Osteoblast (primary cell): ENCODE data around the gene DTNB. TPM values are rescaled to one million over a fixed set of nuclear protein-coding genes. Genes with fewer than 3 reads are reported as not detected.

ENCODE experiments used
- DNase-seq: peaks from one replicate; pipeline ENCODE4 v3.0.0; 2011; ENCODE audit warnings: low spot score, mixed read lengths; ENCODE audit not compliant: insufficient read length; ENCODE audit errors: missing footprints
- H2AFZ ChIP-seq: 2 replicates; pipeline ENCODE4 v1.6.0; 2011; ENCODE audit warnings: mild to moderate bottlenecking, low read length
- H3K27ac ChIP-seq: 2 replicates; pipeline ENCODE4 v1.5.1; 2011; ENCODE audit warnings: mild to moderate bottlenecking, low read depth, low read length, moderate library complexity
- H3K27me3 ChIP-seq: 2 replicates; pipeline ENCODE4 v1.6.0; 2012; ENCODE audit warnings: mild to moderate bottlenecking, control low read depth, inconsistent platforms, low read length, moderate library complexity; ENCODE audit not compliant: insufficient read depth
- H3K36me3 ChIP-seq: 2 replicates; pipeline ENCODE4 v1.5.1; 2011; ENCODE audit warnings: mild to moderate bottlenecking, low read length, control low read depth, moderate library complexity; ENCODE audit not compliant: insufficient read depth
- H3K4me1 ChIP-seq: 2 replicates; pipeline ENCODE4 v1.5.1; 2011; ENCODE audit warnings: mild to moderate bottlenecking, low read length, control low read depth, moderate library complexity; ENCODE audit not compliant: insufficient read depth
- H3K4me2 ChIP-seq: 2 replicates; pipeline ENCODE4 v1.6.0; 2011; ENCODE audit warnings: mild to moderate bottlenecking, low read length; ENCODE audit not compliant: insufficient read depth
- H3K4me3 ChIP-seq: fragments of 200-600 bp; sonication (generic); 3 replicates; pipeline ENCODE4 v1.5.1; 2012; ENCODE audit warnings: mild to moderate bottlenecking, low read length, inconsistent platforms; ENCODE audit not compliant: insufficient read depth
- H3K79me2 ChIP-seq: 2 replicates; pipeline ENCODE4 v1.6.0; 2012; ENCODE audit warnings: mild to moderate bottlenecking, low read length, control low read depth, inconsistent platforms; ENCODE audit not compliant: insufficient read depth
- H3K9me3 ChIP-seq: 2 replicates; pipeline ENCODE4 v1.5.1; 2011; ENCODE audit warnings: low read depth, low read length, control low read depth
- H4K20me1 ChIP-seq: 2 replicates; pipeline ENCODE4 v1.6.0; 2012; ENCODE audit warnings: mild to moderate bottlenecking, low read length, control low read depth; ENCODE audit not compliant: insufficient read depth
- total RNA-seq: library from RNA; depleted of rRNA; stranded (reverse); fragments of >200 nt; gene quantifications from 2 replicates; pipeline ENCODE4 v1.2.3, GENCODE V29; 2012
- TF ChIP-seq, protein P1 (sequence below): IDR thresholded peaks from 2 replicates; pipeline ENCODE4 v1.5.1; 2011; ENCODE audit warnings: mild to moderate bottlenecking, low read depth, low read length, moderate library complexity; ENCODE audit errors: extremely low read depth

The DTNB gene
- total RNA-seq, 1 donor = 9.8 TPM

DNA sequence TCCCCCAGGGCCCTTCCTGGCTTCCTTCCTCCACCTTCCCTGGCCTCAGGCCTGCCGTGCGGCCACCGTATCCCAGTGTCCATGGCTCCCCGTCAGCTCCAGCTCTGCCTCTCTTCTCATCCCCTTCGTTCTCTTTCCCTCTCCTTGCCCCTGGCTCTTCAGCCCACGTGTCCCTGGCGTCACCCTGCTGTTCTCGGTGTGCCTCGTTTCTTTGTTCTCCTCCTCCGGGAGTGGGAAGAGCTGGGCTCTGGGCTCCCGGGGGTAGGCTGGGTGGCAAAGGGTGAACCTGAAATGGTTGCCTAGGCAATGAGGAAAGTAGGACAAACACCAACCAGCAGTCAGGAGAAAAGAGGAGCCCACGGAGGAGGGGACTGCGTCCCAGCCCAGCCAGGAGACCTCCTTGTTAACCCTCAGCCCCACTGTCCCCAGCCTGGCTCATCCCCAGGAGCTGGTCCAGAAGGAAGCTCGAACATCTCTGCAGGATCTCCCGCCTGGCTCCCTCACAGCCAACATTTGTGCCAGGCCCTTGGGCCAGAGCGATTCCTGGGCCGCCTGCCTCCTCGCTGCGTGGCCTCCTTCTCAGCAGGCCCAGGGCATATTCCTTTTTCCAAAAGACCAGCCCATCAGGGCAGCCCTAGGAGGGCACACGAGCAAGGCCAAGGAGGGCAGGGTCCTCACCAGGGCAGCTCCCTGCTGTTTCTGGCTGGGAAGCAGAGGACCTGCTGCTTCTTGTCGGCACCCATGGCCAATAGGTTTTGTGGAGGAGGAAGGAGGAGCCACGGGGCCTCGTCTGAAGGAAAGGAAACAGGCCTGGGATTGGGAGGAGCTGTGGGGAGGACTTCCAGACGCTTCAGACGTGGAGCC, 300.7 kb downstream of the DTNB start:
- Histone ChIP-seq H3K4me2 (no peak overlapping the region), H3K4me1 (peaks cover 9% of the 10 kb centered on the region), H3K27ac (no peak overlapping the region), H3K36me3 (no peaks in the 10 kb centered on the region), H3K27me3 (no peaks in the 10 kb centered on the region), H3K4me3 (no peak overlapping the region), H4K20me1 (no peaks in the 10 kb centered on the region), H3K9me3 (no peaks in the 10 kb centered on the region), H2AFZ (no peak overlapping the region), H3K79me2 (no peaks in the 10 kb centered on the region)
- TF ChIP-seq, protein P1, sequence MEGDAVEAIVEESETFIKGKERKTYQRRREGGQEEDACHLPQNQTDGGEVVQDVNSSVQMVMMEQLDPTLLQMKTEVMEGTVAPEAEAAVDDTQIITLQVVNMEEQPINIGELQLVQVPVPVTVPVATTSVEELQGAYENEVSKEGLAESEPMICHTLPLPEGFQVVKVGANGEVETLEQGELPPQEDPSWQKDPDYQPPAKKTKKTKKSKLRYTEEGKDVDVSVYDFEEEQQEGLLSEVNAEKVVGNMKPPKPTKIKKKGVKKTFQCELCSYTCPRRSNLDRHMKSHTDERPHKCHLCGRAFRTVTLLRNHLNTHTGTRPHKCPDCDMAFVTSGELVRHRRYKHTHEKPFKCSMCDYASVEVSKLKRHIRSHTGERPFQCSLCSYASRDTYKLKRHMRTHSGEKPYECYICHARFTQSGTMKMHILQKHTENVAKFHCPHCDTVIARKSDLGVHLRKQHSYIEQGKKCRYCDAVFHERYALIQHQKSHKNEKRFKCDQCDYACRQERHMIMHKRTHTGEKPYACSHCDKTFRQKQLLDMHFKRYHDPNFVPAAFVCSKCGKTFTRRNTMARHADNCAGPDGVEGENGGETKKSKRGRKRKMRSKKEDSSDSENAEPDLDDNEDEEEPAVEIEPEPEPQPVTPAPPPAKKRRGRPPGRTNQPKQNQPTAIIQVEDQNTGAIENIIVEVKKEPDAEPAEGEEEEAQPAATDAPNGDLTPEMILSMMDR = no peak
- DNase-seq = no peak

DNA sequence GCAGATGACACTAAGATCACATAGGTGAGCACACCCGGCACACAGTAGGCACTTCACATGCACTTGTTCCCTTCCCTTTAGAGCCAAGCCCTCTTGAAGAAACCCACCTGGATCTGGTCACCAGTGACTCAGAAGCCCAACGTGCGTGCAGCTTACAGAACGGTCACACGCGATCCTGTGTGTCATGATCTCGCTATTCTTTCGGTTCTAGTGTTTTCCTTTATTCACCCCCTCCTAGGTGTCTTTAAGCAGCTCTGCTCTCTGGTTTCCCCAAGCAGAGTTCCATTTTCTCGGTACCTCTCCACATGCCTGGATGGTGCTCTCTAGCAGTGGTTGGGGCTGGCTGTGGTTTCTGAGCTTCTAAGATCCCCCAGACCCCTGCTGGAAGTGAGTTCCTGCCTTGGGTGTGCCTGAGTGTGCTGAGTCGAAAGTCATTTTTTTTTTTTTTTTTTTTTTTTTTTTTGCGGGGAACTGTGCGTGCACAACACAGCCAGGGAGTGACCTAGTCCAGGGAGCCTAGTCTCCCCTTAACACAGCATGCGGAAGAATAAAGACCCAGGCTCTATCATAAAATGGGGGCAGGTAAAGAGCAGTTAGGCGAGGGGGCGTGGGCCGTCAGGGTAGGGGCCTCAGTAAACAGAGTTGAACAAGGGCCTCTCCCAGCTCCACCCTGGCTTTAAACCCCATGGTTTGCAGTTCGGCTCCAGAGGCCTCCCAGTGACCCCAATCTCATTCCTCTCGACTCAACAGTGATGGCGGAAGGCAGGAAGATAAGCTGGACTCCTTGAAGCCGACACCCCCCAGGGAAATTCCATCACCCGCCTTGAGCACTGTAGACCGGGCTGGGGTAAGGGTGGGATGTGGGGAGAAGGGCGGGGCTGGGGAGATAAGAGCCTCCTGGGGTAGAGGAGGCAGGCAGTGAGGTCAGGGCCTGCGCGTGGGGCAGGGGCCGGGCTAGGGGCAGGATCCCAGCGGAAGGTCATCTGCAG, 301.8 kb downstream of the DTNB start:
- TF ChIP-seq, protein P1 = no peak
- Histone ChIP-seq H2AFZ (no peak overlapping the region), H3K79me2 (no peaks in the 10 kb centered on the region), H4K20me1 (no peaks in the 10 kb centered on the region), H3K27ac (no peak overlapping the region), H3K4me2 (no peak overlapping the region), H3K27me3 (no peaks in the 10 kb centered on the region), H3K9me3 (no peaks in the 10 kb centered on the region), H3K4me1 (peaks cover 3% of the 10 kb centered on the region), H3K4me3 (no peak overlapping the region), H3K36me3 (no peaks in the 10 kb centered on the region)
- no peak for DNase-seq

DNA sequence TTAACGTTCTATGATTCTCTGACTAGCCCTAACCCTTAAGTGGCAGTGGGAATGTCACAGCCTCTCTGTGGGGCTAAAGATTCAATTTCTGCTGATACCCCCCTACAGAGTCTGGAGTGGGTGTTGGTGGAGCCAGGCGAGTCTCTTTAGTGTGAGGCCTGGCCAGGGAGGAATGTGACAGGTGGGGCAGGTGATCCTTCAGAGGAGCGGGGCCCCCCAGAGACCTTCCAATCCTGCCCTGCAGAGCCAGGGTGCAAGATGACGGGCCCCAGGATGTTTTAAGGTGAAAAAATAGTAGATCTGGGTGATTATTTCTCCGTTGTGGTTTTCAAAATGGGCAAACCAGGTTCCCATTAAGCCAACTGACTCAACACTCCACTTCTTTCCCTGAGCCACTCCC, 303.5 kb downstream of the DTNB start:
- Histone ChIP-seq H3K27me3 (no peaks in the 10 kb centered on the region), H3K79me2 (no peaks in the 10 kb centered on the region), H2AFZ (no peak overlapping the region), H3K4me1 (no peaks in the 10 kb centered on the region), H3K27ac (no peak overlapping the region), H4K20me1 (no peaks in the 10 kb centered on the region), H3K4me3 (no peak overlapping the region), H3K4me2 (no peak overlapping the region), H3K36me3 (no peaks in the 10 kb centered on the region), H3K9me3 (no peaks in the 10 kb centered on the region)
- no peak for DNase-seq
- TF ChIP-seq, protein P1 = no peak
